ENCODE results near the gene SLC44A1.

Gene SLC44A1

DNA sequence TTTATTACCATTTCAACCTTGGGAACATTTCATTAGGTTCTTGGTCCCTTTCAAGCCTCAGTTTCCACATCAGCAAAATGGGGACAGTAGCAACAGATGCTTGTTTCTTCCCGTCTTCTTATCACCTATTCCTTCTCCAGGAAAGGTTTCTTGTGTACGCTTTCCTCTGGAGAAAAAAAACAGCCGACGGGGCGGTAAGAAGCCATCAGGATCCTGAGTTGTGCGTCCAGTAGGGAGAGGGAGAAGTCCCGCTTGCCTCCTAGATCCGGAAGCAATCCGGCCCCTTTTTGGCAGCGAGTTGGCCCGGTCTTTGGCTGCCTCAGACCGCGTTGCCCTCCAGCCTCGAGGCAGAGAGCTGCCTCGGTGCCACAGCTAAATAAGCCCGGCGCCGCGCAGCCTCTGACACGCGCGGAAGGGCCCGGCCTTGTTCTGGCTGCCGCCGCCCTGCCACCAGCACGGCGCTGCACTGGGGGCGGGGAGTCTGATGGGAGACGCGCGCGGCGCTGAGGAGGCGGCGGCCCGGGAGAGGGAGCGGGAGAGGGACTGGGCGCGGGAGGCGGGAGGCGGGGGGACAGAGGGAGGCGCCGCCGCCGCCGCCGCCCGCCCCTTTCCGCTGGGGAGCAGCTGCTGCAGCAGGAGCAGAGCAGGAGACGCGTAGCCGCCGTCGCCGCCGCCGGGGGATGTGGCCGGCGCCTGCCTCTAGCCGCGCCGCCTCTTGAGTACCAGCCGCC, at the start of gene SLC44A1:
Gene SLC44A1, plus strand, starts transcription at position 649 of the 731 bp plus-strand sequence. CDS start 218 bp downstream, outside the sequence.
- DNase-seq (ENCODE audit: low read depth), result peak; percentile 63

DNA sequence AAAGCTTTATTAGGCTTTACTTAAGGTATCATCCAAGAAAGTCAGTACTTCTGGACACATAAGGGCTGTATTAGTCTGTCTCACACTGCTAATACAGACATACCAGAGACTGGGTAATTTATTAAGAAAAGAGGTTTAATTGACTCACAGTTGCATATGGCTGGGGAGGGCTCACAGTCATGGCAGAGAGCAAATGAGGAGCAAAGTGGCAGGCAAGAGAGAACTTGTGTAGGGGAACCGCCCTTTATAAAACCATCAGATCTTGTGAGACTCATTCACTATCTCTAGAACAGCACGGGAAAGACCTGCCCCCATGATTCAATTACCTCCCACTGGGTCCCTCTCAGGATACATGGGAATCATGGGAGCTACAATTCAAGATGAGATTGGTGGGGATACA, 49.2 kb upstream of the SLC44A1 start:
- no peak for DNase-seq (ENCODE audit: low read depth)

DNA sequence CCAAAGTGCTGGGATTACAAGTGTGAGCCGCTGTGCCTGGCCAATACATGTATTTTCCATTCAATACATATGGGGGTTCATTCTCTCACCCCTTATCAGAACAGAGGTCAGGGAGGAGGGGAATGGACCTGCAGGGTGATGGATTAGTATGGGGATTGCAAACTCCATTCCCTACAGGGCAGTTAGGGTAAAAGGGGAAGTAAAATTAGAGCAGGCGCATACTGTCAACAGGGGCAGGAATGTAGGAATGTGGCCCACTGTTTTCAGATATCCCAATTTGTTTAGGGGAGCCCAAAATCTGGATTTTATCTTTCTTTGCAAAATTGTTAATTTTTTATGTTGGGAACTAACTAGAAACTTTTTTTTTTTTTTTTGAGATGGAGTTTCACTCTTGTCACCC, 46.4 kb upstream of the SLC44A1 start:
- DNase-seq (ENCODE audit: low read depth), result no peak

DNA sequence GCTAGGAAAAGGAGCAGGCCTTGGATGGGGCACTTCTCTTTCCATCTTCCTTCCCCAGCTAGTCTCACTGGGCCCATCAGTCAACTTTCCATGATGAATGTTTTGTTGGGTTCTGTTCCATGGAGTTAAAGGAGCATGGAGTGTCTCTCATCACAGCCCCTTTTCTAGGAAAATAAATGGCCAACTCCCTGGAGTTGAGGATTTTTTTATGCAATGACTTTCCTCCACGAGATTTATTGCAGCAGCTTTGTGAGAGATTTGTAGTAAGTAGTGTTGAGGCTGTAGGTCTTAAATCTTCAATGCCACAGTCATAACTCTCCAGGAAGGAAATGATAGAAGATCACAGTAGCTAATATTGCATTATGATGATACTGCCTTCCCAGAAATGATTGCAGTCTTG, 45.6 kb upstream of the SLC44A1 start:
- DNase-seq (ENCODE audit: low read depth), result no peak

DNA sequence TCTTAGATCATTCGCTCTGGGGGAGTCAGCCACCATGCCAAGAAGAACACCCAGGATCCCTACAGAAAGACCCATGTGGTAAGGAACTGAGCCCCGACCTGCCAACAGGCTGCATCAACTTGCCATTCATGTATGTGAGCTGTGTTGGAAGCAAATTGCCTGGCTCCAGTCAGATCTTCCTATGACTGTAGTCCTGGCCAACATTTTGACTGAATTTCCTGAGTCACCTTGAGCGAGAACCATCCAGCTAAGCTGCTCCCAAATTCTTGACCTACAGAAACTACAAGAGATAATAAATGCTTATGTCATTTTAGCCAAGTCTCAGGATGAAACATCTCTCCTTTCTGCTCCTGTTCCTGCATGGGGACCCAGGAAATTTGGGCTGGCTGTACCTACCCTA, 40.0 kb upstream of the SLC44A1 start:
- DNase-seq (ENCODE audit: low read depth), result no peak

DNA sequence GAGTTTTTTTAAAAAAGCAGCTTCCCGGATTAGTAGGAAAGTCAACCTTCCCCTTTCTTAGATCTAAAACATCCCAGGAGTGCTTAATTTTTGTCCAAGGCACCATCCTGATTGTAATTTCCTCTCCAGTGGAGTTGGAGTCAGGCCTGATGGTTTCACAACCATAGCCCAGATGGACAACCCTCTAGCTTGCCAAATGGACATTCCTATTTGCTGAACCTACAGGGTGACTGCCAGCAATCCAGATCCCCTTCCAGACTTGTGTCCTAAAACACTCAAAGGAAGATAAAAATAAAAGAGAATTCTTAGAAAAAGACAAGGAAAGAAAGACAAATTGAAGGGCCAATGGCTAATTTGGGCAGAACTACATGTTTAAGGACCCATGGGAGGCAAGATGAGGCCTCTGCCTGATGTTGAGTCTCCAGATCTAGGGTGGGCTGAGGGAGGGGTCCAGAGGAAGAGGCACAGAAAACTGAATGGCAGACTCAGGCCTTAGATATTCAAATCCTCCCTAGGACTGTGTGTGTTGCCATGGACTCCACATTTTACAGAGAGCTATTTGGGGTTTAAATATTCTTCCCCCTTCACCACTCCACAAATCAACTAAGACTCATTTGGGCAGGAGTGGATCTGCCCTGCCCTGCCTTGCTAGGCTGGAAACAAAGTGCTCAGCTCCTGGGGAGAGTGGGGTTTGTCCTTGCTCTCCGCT, 38.5 kb upstream of the SLC44A1 start:
- peak; percentile 93 for DNase-seq (ENCODE audit: low read depth)

DNA sequence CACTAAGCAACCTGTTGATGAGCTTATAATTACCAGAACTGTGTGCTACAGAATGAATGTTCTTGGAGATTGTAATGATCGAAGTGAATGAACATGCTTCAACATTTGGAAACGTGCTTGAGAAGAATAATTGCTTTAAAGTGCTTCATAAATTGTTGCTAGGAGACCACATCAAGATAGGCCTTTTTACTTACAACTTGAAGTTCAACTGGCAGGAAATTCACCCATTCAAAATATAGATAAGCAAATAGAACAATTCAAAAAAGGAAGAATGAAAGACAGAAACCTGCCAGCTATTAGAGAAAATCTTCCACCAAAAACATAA, 38.0 kb upstream of the SLC44A1 start:
- DNase-seq (ENCODE audit: low read depth), result no peak

DNA sequence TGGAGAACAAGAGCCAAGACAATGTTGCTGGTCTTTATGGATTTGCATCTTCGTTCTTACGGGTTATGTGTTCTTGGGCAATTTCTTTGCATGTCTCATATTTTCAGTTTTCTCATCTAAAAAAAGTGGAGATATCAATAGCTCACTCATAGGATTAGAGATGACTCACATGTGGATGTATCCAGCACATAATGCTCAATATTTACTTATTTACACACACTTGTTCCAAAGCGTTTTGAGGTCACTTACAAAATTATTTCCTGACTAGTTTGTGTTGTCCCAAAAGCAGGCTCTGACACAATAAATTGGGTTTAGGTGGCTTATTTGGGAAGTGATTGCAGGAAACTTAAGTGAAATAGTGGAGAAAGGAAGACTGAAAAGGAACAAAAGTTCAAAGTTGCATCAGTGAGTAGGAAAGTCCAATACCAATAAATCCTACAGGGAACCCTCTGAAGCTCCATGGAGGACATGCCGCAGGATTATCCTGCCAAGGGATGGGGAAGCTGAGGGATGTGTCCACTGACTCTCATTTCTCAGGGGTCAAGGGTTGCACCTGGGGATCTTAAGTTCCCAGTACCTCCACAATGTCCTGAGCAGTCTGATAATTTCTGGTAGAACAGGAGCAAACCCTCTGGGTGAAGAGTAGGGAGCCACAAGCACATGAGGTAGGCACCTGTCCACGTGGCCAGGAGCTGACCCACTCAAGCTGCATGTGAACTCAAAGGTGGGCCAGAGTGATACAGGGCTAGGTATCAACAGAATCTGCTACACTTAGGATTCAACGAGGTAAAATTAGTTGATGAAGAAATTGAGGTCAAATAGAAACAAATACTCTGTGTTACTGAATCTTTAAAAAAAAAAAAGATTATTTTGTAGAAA, 37.4 kb upstream of the SLC44A1 start:
- DNase-seq (ENCODE audit: low read depth), result no peak

DNA sequence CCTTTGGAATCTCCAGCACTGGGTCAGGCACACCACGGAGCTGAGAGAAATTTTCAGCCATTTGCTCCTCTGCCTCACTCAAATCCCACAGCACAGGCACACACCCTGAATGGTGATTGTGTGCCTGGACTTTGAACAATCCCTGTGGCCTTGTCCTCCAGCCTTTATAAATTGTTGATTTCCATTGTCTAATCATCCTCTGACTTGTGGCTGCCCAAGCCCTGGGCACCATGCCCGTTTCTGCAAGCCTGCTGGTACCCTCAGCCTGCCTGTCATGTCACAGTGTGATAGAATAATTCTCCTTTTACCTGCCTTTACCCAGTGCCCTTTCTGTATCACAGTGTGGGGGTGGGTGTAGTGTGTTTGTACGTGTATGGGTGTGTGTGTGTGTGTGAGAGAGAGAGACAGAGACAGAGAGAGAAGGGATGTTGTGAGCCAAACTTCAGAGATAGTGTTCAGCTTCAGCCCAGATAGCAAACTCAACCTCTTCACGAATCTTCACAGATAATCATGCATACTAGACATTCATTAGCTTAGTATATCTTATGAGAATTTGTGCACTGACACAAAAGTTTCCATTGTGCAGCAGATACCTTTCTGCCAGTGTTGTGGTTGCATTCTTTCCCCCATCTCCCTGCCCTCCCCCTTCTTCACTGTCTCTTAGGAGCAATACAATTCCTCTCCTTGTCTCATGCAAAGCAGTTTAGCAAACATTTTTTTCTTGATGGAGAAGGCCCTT, 27.8 kb upstream of the SLC44A1 start:
- no peak for DNase-seq (ENCODE audit: low read depth)

DNA sequence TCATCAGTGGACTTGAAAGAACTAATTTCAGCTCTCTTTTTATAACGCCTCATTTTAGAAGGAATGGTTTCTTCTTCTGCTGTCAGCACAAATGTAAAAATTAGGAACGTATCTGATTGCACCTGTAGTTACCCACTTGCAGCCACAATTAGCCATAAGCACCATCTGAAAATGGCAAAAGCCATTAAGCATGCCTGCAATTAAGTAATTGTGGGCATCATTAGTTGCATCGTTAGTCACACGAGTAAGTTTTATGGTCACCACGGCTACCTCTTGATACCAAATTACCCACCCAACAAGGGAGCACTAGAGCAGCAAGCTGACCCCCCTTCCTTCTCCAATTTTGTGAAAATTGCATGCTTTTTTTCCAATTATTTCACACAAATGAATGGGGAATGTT, 25.8 kb upstream of the SLC44A1 start:
- DNase-seq (ENCODE audit: low read depth), result no peak

DNA sequence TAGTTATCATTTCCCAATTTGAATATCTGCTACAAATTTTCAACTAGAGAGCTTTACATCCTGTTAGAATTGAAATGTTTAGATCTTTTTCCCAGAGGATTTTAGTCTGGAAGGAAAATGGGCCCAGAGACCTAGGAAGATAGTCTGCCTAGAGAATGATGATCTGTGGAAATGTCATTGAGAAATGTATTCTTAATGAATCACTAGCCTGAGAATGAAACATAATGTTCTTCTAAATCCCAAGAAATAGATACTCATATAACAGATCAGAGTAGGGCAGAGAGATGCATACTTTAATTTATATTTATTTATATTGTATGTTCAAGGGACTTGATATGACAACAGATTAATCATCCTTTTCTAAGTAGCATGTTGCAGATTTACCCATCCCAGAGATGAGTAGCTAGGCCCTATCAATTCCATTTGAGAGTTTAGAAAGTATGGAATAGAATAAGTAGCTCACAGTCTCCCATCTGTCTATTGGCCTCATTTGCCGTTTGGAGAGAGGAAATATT, 25.1 kb upstream of the SLC44A1 start:
- no peak for DNase-seq (ENCODE audit: low read depth)

DNA sequence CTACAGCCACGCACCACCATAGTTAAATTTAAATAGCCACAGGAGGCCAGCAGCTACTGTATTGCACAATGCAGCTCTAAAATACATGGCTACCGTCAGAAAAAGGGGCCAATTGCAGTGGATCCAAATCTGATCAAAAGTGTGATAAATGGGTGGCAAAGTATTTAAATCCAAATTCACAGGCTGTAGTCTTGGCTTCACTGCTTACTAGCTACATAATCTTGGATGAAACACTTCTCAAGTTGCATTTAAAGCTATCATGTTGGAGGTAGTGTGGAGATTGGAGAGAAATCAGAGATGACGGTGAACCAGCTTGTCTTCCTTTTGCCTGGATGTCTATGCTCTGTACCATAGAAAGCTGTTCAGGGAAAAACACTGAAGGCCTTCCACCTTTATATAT, 24.0 kb upstream of the SLC44A1 start:
- no peak for DNase-seq (ENCODE audit: low read depth)

DNA sequence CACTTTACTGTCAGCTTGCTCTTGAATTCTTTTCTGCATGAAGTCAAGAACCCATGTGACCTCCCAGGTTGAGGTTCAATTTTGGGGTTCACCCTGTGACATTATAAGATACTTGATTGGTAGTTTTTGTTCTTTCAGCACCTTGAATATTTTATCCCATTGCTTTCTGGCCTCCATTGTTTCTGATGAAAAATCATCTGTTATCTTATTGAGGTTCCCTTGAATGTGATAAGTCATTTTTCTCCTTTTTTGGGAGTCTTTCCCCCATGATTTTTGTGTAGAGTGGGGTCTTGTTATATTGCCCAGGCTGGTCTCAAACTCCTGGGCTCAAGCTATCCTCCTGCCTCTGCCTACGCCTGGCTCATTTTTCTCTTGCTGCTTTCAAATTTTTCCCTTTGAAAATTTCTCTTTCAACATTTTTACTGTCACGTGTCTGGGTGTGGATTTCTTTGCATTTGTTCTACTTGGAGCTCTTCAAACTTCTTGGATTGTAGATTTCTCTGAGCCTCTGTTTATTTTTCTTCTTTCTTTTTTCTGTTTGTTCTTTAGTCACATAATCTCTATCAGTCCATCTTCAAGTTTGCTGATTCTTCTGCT, 20.8 kb upstream of the SLC44A1 start:
- DNase-seq (ENCODE audit: low read depth), result no peak

DNA sequence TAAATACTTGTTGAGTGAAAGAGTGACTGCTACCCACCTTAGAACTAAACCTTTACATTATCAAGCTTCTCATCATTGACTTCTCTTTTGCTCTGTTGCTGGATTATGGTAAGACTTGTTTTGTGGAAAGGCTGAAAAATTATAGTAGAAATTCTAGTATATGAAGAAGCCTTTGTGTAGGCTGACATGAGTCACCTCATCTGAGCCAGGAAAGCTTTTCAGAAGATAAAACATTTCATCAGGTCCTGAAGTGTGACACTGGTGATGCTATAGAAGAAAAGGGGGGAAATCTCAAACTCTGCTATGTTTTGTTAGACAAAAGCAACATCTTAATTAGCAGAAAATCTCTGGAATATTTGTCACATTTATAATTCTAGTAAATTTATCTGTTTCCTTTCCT, 18.4 kb upstream of the SLC44A1 start:
- DNase-seq (ENCODE audit: low read depth), result no peak

DNA sequence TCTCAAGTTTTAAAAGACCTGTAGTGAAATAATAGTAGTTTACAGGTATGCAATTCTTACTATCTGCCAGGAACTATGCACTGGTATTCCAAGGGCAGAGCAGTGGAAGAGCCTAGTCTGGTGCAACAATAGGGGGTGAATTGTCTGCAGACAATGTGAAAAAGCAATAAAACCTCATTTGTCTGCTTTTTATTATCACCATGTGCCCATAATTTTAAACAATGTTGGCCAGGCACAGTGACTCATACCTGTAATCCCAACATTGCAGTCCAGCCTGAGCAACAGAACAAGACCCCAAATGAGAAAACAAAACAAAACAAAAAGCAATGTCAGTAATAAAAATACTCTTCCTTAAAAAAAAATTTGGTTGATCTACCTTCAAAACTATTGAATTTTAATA, 12.2 kb upstream of the SLC44A1 start:
- no peak for DNase-seq (ENCODE audit: low read depth)

DNA sequence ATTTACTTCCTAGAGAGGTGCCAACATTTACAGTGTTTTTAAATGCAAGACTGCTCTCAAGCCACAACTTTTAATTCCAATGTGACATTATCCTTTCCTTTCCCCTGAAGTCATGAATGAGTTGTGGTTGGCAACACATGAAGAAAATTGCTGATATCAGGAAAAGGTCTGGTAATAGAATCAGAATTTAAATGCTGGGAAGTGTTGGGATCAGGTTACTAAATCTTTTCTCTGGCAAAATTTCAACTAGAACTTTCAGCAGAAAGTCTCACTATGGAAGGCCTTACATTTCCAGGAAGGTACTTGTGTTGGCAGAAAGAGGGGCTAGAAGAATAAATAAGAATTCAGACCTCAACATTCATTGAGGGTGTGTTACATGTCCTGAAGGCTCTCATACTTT, 10.6 kb upstream of the SLC44A1 start:
- no peak for DNase-seq (ENCODE audit: low read depth)

DNA sequence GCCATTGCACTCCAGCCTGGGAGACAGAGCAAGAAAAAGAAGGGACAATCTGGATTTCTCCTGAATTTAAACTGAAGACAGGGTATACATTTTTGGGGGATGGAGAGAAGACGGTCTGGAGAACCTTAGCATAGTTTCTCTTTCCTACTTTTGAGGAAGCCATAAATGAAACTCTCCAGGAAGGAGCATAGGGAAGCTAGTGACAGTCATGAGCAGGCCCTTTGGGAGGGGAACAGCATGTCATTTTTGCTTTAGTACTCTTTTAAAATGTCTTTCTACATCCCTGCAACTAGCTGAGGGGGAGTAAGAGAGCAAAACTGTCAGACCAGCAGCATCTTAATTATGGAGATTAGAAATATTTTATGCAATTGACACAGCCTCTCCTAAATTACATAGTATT, 8.2 kb upstream of the SLC44A1 start:
- no peak for DNase-seq (ENCODE audit: low read depth)

DNA sequence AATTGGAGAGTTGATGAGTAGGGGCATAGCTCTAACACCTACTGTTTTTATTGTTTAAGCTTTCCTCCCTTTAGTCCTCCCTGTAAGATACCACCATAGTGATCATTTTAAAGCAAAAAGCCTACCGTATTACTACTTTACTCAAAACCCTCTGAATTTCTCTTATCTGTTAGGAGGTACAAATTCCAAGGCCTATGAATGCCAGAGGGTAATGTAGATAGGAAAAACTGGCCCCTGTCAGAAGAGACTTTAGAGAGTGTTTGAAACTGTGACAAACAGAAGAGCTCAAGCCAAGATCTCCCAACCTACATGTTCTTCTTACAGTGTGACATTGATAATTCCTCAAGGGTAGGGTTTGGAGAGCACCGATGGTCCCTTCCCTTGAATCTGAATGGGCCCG, 7.2 kb upstream of the SLC44A1 start:
- no peak for DNase-seq (ENCODE audit: low read depth)

DNA sequence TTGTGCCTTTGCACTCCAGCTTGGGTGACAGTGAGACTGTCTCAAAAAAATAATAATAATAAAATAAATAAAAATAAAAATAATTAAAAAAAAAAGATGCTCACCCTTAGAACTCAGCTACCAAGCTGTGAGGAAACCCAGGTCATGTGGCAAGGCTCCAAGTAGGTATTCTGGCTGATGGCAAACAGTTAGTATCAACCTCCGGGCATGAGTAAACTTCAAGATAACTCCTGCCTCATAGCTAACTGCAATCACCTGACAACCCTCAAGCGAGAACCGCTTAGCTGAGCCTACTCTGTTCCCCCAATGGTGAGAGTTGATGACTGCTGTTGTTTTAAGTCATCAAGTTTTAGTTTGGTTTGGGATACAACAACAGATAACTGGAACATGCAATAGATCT, 6.1 kb upstream of the SLC44A1 start:
- DNase-seq (ENCODE audit: low read depth), result no peak

DNA sequence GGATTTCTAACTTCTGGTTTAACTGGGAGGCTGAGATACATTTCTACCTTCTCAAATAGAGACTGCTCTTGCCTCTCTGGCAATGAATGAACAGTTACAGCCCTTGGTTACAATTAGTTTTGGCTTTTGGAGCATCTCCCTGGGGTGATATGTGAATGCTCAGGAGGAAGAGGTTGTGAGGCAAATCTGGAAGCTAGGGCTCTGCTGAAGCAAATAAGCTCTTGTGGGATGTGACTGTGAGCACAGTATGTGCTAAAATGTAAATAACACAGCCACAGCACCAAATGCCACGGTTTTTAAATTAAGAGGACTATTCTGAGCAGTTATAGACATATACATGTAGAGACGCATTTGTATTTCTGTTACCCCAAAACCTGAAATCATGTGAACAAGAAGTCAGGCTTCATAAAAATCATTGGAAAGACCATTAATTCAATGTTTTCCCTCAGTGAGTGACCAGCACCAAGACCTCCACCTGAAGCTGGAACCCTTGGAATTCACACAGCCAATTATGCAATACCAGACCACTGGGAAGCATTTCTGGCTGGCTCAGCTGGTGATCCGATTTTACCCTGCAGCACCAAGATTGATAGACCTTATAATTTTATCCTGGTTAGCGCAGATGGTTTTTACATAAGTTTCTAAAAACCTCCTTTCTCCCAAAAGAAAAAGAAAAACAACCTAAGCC, 3.0 kb upstream of the SLC44A1 start:
- DNase-seq (ENCODE audit: low read depth), result no peak

DNA sequence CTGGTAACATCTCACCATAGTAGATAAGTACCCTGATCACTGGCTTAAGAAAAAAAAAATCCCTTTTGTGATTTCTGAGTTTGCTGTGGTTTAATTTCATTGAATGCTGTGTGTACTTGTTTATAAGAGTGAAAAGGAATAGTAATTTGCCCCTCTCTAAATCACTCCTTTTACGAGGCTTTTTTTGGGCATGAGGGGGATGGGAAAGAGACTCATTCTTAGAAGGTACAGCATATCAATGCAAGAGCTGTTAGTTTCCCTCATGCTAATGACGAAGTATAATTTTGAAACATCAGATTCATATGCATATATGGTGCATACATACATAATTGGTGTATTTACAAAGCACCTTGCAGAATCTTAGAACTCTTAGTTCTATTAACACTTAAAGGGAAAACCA, 2.4 kb upstream of the SLC44A1 start:
- no peak for DNase-seq (ENCODE audit: low read depth)
